ENCODE results near the gene ZBTB20. TPM values are rescaled to one million over a fixed set of nuclear protein-coding genes. Genes with fewer than 3 reads are reported as not detected.

The ZBTB20 gene
- total RNA-seq, 1 donor from 2014 or later = 27.5 TPM

GRCh38 chr3:114650808-114651207 is 496.3 kb downstream of the ZBTB20 start:
- Mint-ChIP-seq H3K27me3 (ENCODE audit: unreplicated experiment) (peaks cover 1% of the 10 kb centered on the region), H3K4me1 (ENCODE audit: low read depth, unreplicated experiment) (no peaks in the 10 kb centered on the region)

GRCh38 chr3:114649331-114649730 is 497.8 kb downstream of the ZBTB20 start:
- no peaks in the 10 kb centered on the region for H3K36me3 Mint-ChIP-seq (ENCODE audit: unreplicated experiment)
- no peak overlapping the region for H3K27ac Mint-ChIP-seq (ENCODE audit: unreplicated experiment)
- no peak for TF ChIP-seq CTCF (IDR thresholded peaks at IDR 0.05; ENCODE audit: partially characterized antibody, unreplicated experiment)
- no peaks in the 10 kb centered on the region for H3K4me1 Mint-ChIP-seq (ENCODE audit: low read depth, unreplicated experiment)
- DNase-seq = no peak
- peaks cover 1% of the 10 kb centered on the region for H3K27me3 Mint-ChIP-seq (ENCODE audit: unreplicated experiment)
- H3K4me3 Mint-ChIP-seq (ENCODE audit: unreplicated experiment) = no peak overlapping the region
- no peaks in the 10 kb centered on the region for H3K9me3 Mint-ChIP-seq (ENCODE audit: unreplicated experiment)

More at GRCh38 chr3:114650808-114651207, 496.3 kb downstream of the ZBTB20 start:
- no peaks in the 10 kb centered on the region for H3K9me3 Mint-ChIP-seq (ENCODE audit: unreplicated experiment)
- no peak for TF ChIP-seq CTCF (IDR thresholded peaks at IDR 0.05; ENCODE audit: partially characterized antibody, unreplicated experiment)
- H3K36me3 Mint-ChIP-seq (ENCODE audit: unreplicated experiment) = no peaks in the 10 kb centered on the region
- H3K27ac Mint-ChIP-seq (ENCODE audit: unreplicated experiment) = no peak overlapping the region
- DNase-seq = no peak
- no peak overlapping the region for H3K4me3 Mint-ChIP-seq (ENCODE audit: unreplicated experiment)

GRCh38 chr3:114646526-114646925 is 500.6 kb downstream of the ZBTB20 start:
- no peak for TF ChIP-seq CTCF (IDR thresholded peaks at IDR 0.05; ENCODE audit: partially characterized antibody, unreplicated experiment)
- H3K4me3 Mint-ChIP-seq (ENCODE audit: unreplicated experiment) = no peak overlapping the region
- no peak overlapping the region for H3K27ac Mint-ChIP-seq (ENCODE audit: unreplicated experiment)
- no peaks in the 10 kb centered on the region for H3K27me3 Mint-ChIP-seq (ENCODE audit: unreplicated experiment)
- H3K4me1 Mint-ChIP-seq (ENCODE audit: low read depth, unreplicated experiment) = no peaks in the 10 kb centered on the region
- no peaks in the 10 kb centered on the region for H3K9me3 Mint-ChIP-seq (ENCODE audit: unreplicated experiment)
- no peak for DNase-seq
- H3K36me3 Mint-ChIP-seq (ENCODE audit: unreplicated experiment) = no peaks in the 10 kb centered on the region

GRCh38 chr3:114645392-114645791 is 501.7 kb downstream of the ZBTB20 start:
- TF ChIP-seq CTCF (IDR thresholded peaks at IDR 0.05; ENCODE audit: partially characterized antibody, unreplicated experiment) = no peak
- Mint-ChIP-seq H3K4me1 (ENCODE audit: low read depth, unreplicated experiment) (no peaks in the 10 kb centered on the region), H3K27me3 (ENCODE audit: unreplicated experiment) (no peaks in the 10 kb centered on the region), H3K27ac (ENCODE audit: unreplicated experiment) (no peak overlapping the region), H3K9me3 (ENCODE audit: unreplicated experiment) (no peaks in the 10 kb centered on the region), H3K36me3 (ENCODE audit: unreplicated experiment) (no peaks in the 10 kb centered on the region), H3K4me3 (ENCODE audit: unreplicated experiment) (no peak overlapping the region)
- no peak for DNase-seq

- Mint-ChIP-seq H3K4me1 (ENCODE audit: low read depth, unreplicated experiment) (no peaks in the 10 kb centered on the region), H3K9me3 (ENCODE audit: unreplicated experiment) (no peaks in the 10 kb centered on the region), H3K27me3 (ENCODE audit: unreplicated experiment) (no peaks in the 10 kb centered on the region), H3K36me3 (ENCODE audit: unreplicated experiment) (no peaks in the 10 kb centered on the region), H3K27ac (ENCODE audit: unreplicated experiment) (no peak overlapping the region), H3K4me3 (ENCODE audit: unreplicated experiment) (no peak overlapping the region)
- DNase-seq = no peak
- TF ChIP-seq CTCF (IDR thresholded peaks at IDR 0.05; ENCODE audit: partially characterized antibody, unreplicated experiment) = no peak
These were observed 502.7 kb downstream of the ZBTB20 start for GRCh38 chr3:114644367-114644766.
